NT2/D1 (cell line): ENCODE results near the gene ADGRD1.

Experiments used
- SUZ12 ChIP-seq: IDR thresholded peaks from 2 replicates; pipeline ENCODE4 v1.6.1; 2011; ENCODE audit not compliant: insufficient read length, insufficient read depth; ENCODE audit errors: extremely low read depth
- YY1 ChIP-seq: IDR thresholded peaks from 2 replicates; pipeline ENCODE4 v1.6.1; 2011; ENCODE audit not compliant: insufficient read length, insufficient read depth
- ZNF274 ChIP-seq: IDR thresholded peaks from 2 replicates; pipeline ENCODE4 v1.6.1; 2011; ENCODE audit warnings: mild to moderate bottlenecking, low read depth, low read length

GRCh38 chr12:131153956-131154355 lies 200.2 kb downstream of the ADGRD1 start:
- no peak for TF ChIP-seq ZNF274
- TF ChIP-seq YY1 = no peak
- TF ChIP-seq SUZ12 = no peak
